Measurements from ENCODE around the gene YIPF3. TPM values are rescaled to one million over a fixed set of nuclear protein-coding genes. Genes with fewer than 3 reads are reported as not detected.
"Not testable (repeated sequence)": the region's sequence is repeated elsewhere in the genome, so short reads cannot be mapped to it uniquely, and the experiment has no call there.

The YIPF3 gene
- total RNA-seq, 3 donors from 2014 or later = 33.3 to 40.9 (median 35.4) TPM

- Mint-ChIP-seq H3K4me3 (no peak overlapping the region), H3K9me3 (no peaks in the 10 kb centered on the region), H3K27me3 (ENCODE audit: low read depth) (peaks cover 18% of the 10 kb centered on the region), H3K4me1 (ENCODE audit: low read depth) (peaks cover 7% of the 10 kb centered on the region), H3K36me3 (ENCODE audit: insufficient read depth) (peaks cover 14% of the 10 kb centered on the region)
- ATAC-seq (no peak), DNase-seq (no peak)
Measured at GRCh38 chr6:43504756-43505593, 11.8 kb downstream of the YIPF3 start.

- DNase-seq (no peak), ATAC-seq (no peak)
- Mint-ChIP-seq H3K9me3 (no peaks in the 10 kb centered on the region), H3K27me3 (ENCODE audit: low read depth) (peaks cover 8% of the 10 kb centered on the region), H3K36me3 (ENCODE audit: insufficient read depth) (peaks cover 18% of the 10 kb centered on the region), H3K4me3 (no peak overlapping the region), H3K4me1 (ENCODE audit: low read depth) (no peaks in the 10 kb centered on the region)
Measured at GRCh38 chr6:43503443-43503842, 13.3 kb downstream of the YIPF3 start.

DNA sequence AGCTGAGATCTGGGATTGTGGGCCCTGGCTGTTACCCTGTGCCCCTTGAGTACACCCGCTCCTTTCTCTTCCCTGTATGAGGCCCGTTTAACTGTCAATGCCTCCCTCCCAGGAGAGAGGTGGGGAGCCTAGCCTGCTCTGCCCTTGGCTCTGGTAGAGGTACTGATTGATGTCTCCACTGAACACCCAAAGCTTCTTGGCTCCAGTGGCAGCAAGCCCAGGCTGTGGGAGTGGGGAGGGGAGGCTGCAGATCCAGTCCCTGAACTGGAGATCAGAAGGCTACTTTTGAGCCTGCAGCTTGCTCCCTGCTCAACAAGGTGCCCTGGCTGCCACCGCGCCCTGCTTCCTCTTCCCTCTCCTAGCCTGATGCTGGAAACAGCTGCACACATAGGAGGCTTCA is 14.1 kb downstream of the YIPF3 start:
- no peak overlapping the region for H3K4me3 Mint-ChIP-seq
- ATAC-seq (no peak), DNase-seq (no peak)
- H3K36me3 Mint-ChIP-seq (ENCODE audit: insufficient read depth) = peaks cover 18% of the 10 kb centered on the region
- H3K9me3 Mint-ChIP-seq = no peaks in the 10 kb centered on the region
- H3K27me3 Mint-ChIP-seq (ENCODE audit: low read depth) = peaks cover 3% of the 10 kb centered on the region
- no peaks in the 10 kb centered on the region for H3K4me1 Mint-ChIP-seq (ENCODE audit: low read depth)

- Mint-ChIP-seq H3K36me3 (ENCODE audit: insufficient read depth) (peaks cover 18% of the 10 kb centered on the region), H3K27me3 (ENCODE audit: low read depth) (no peaks in the 10 kb centered on the region), H3K4me3 (no peak overlapping the region), H3K4me1 (ENCODE audit: low read depth) (no peaks in the 10 kb centered on the region), H3K9me3 (no peaks in the 10 kb centered on the region)
- DNase-seq (no peak), ATAC-seq (no peak)
Measured at GRCh38 chr6:43500921-43501320, 15.8 kb downstream of the YIPF3 start.

GRCh38 chr6:43499028-43499815 is 17.5 kb downstream of the YIPF3 start:
- Mint-ChIP-seq H3K36me3 (ENCODE audit: insufficient read depth) (peaks cover 18% of the 10 kb centered on the region), H3K4me1 (ENCODE audit: low read depth) (peaks cover 15% of the 10 kb centered on the region), H3K4me3 (no peak overlapping the region), H3K27me3 (ENCODE audit: low read depth) (no peaks in the 10 kb centered on the region), H3K9me3 (no peaks in the 10 kb centered on the region)
- no peak for DNase-seq
- ATAC-seq = no peak

DNA sequence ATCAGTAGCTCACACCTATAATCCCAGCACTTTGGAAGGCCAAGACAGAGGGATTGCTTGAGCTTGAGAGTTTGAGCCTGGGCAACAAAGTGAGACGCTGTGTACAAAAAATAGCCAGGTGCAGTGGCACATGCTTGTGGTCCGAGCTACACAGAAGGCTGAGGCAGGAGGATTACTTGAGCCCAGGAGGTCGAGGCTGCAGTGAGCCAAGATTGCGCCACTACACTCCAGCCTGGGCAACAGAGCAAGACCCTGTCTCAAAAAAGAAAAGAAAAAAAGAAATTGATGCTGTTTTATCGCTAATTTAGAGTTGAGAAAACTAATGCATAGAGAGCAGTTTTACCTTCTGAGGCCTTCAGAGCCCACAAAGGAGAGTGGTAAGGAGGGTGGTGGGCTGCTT is 18.4 kb downstream of the YIPF3 start:
- peaks cover 22% of the 10 kb centered on the region for H3K4me1 Mint-ChIP-seq (ENCODE audit: low read depth)
- peaks cover 15% of the 10 kb centered on the region for H3K36me3 Mint-ChIP-seq (ENCODE audit: insufficient read depth)
- not testable (repeated sequence) for H3K9me3 Mint-ChIP-seq; H3K4me3 Mint-ChIP-seq; DNase-seq; ATAC-seq; H3K27me3 Mint-ChIP-seq (ENCODE audit: low read depth)

DNA sequence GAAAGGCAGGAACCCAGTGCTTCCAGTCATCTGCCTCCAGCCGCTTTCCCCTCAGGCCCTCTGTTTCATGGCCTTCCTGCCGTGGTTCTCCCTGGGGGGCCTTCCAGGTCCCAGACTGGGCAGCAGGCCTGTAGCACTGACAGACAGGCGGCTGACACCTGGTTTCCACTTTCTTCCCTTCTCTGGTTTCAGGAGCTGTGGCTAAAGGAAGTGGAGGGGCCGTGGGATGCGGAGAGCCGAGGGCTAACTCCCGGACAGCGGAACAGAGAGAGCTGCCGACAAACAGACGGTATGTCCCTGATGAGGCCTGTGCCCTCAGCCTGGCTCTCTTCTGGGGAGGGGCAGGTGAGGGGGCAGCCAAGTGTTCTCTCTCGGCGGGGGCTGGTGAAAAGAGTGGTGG is 19.0 kb downstream of the YIPF3 start:
- no peak for ATAC-seq
- no peak overlapping the region for H3K4me3 Mint-ChIP-seq

DNA sequence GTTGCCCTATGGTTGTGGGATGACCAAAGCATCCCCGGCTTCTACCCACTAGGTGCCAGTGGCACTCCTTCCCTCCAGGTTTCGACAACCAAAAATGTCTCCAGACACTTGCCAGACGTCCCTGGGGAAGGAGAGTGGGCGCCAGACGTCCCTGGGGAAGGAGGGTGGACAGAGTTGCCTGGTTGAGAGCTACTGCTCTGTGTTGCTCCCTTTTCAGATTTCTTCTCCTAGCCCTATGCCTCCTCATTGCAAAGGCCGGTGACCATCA is 19.7 kb downstream of the YIPF3 start:
- Mint-ChIP-seq H3K9me3 (no peaks in the 10 kb centered on the region), H3K27me3 (ENCODE audit: low read depth) (no peaks in the 10 kb centered on the region), H3K36me3 (ENCODE audit: insufficient read depth) (peaks cover 12% of the 10 kb centered on the region), H3K4me3 (no peak overlapping the region), H3K4me1 (ENCODE audit: low read depth) (peaks cover 27% of the 10 kb centered on the region)
- ATAC-seq (no peak), DNase-seq (no peak)

More for the DNA sequence above, 19.0 kb downstream of the YIPF3 start:
- Mint-ChIP-seq H3K36me3 (ENCODE audit: insufficient read depth) (peaks cover 13% of the 10 kb centered on the region), H3K9me3 (no peaks in the 10 kb centered on the region), H3K27me3 (ENCODE audit: low read depth) (no peaks in the 10 kb centered on the region), H3K4me1 (ENCODE audit: low read depth) (peaks cover 26% of the 10 kb centered on the region)
- no peak for DNase-seq

- no peaks in the 10 kb centered on the region for H3K9me3 Mint-ChIP-seq
- peaks cover 9% of the 10 kb centered on the region for H3K36me3 Mint-ChIP-seq (ENCODE audit: insufficient read depth)
- H3K4me1 Mint-ChIP-seq (ENCODE audit: low read depth) = peaks cover 27% of the 10 kb centered on the region
- ATAC-seq (no peak), DNase-seq (no peak)
- H3K4me3 Mint-ChIP-seq = no peak overlapping the region
- H3K27me3 Mint-ChIP-seq (ENCODE audit: low read depth) = no peaks in the 10 kb centered on the region
Measured at GRCh38 chr6:43496370-43497128, 20.2 kb downstream of the YIPF3 start.

DNA sequence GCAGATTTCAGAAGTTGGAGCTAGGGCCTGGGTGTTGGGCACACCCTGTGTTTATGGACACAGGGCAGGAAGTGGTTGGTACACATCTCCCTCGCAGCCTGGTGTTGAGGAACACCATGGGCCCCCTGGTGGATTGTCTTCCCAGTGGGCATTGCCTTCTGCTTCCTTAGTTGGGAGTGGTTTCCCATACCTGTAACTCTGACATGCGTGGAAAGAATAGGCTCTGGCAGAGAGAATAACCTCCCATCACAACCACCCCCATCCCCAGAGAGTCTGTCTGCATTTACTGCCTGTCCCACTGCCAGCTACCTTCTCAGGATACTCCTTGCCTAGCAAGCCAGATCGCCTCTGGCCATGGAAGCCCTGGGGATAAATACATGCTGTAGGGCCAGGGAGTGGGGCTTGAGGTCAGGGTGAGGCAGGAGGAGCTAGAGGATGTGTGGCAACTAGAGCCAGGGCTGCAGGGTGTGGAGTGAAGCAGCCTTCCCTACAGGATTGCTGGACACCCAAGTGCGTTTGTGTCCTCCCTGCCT is 21.3 kb downstream of the YIPF3 start:
- no peak overlapping the region for H3K4me3 Mint-ChIP-seq
- peaks cover 27% of the 10 kb centered on the region for H3K4me1 Mint-ChIP-seq (ENCODE audit: low read depth)
- H3K27me3 Mint-ChIP-seq (ENCODE audit: low read depth) = no peaks in the 10 kb centered on the region
- no peaks in the 10 kb centered on the region for H3K9me3 Mint-ChIP-seq
- DNase-seq (no peak), ATAC-seq (peak in 1 of 2 donors; percentile 41)
- peaks cover 6% of the 10 kb centered on the region for H3K36me3 Mint-ChIP-seq (ENCODE audit: insufficient read depth)

GRCh38 chr6:43494766-43495165 is 22.0 kb downstream of the YIPF3 start:
- ATAC-seq (no peak), DNase-seq (no peak)
- peaks cover 31% of the 10 kb centered on the region for H3K4me1 Mint-ChIP-seq (ENCODE audit: low read depth)
- no peaks in the 10 kb centered on the region for H3K9me3 Mint-ChIP-seq
- no peaks in the 10 kb centered on the region for H3K27me3 Mint-ChIP-seq (ENCODE audit: low read depth)
- H3K4me3 Mint-ChIP-seq = no peak overlapping the region
- peaks cover 8% of the 10 kb centered on the region for H3K36me3 Mint-ChIP-seq (ENCODE audit: insufficient read depth)

GRCh38 chr6:43494321-43494720 is 22.4 kb downstream of the YIPF3 start:
- ATAC-seq (no peak), DNase-seq (no peak)
- Mint-ChIP-seq H3K4me3 (no peak overlapping the region), H3K36me3 (ENCODE audit: insufficient read depth) (peaks cover 4% of the 10 kb centered on the region), H3K9me3 (no peaks in the 10 kb centered on the region), H3K27me3 (ENCODE audit: low read depth) (no peaks in the 10 kb centered on the region), H3K4me1 (ENCODE audit: low read depth) (peaks cover 31% of the 10 kb centered on the region)

DNA sequence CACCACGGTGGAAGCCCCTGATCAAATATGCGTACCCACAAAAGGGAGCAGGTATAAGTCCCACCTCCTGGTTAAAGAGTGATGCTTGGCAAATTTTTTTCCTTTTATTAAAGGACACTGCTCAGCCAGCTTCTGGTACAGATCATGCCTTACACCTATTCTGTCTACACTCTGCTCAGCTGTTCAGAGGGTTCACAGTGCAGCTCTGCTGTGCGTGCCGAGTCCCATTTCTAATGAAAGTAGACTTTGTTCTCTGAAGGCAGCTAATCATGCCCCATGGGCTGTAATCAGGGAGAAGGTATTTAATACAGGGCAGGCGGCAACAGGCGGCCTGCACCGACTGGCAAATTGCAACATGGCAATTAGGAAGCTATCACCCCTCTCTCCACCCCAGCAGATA is 22.9 kb downstream of the YIPF3 start:
- H3K9me3 Mint-ChIP-seq = no peaks in the 10 kb centered on the region
- H3K36me3 Mint-ChIP-seq (ENCODE audit: insufficient read depth) = peaks cover 4% of the 10 kb centered on the region
- ATAC-seq (no peak), DNase-seq (no peak)
- H3K4me1 Mint-ChIP-seq (ENCODE audit: low read depth) = peaks cover 33% of the 10 kb centered on the region
- H3K4me3 Mint-ChIP-seq = no peak overlapping the region
- no peaks in the 10 kb centered on the region for H3K27me3 Mint-ChIP-seq (ENCODE audit: low read depth)

GRCh38 chr6:43493230-43493629 is 23.5 kb downstream of the YIPF3 start:
- no peak for DNase-seq
- peaks cover 33% of the 10 kb centered on the region for H3K4me1 Mint-ChIP-seq (ENCODE audit: low read depth)
- H3K9me3 Mint-ChIP-seq = no peaks in the 10 kb centered on the region
- no peaks in the 10 kb centered on the region for H3K27me3 Mint-ChIP-seq (ENCODE audit: low read depth)
- no peak overlapping the region for H3K4me3 Mint-ChIP-seq
- H3K36me3 Mint-ChIP-seq (ENCODE audit: insufficient read depth) = peaks cover 4% of the 10 kb centered on the region
- ATAC-seq = no peak
